CD4-positive, alpha-beta T cell (primary cell): ENCODE results near the gene SDK1. TPM values are rescaled to one million over a fixed set of nuclear protein-coding genes. Genes with fewer than 3 reads are reported as not detected.
A peak's percentile ranks its signal among the peaks of the same experiment; 100 is the strongest.

Experiments used
- ATAC-seq: fragments of 200-7000 bp; cut with Tn5 transposase; one replicate; pipeline ENCODE4 v1.10.0; 2022; ENCODE audit warnings: mild to moderate bottlenecking; ENCODE audit not compliant: poor library complexity
- CTCF ChIA-PET: fragments of 350-600 bp; sonication (Branson Sonifier 250); formaldehyde crosslinking; loops from one replicate; lab custom pipeline; 2021; ENCODE audit warnings: antibody characterized with exemption, inconsistent platforms; lab: Charles Lee
- POLR2A ChIA-PET: fragments of 350-600 bp; sonication (Branson Sonifier 250); formaldehyde crosslinking; loops from one replicate; lab custom pipeline; 2021; ENCODE audit warnings: antibody characterized with exemption, inconsistent platforms; lab: Charles Lee
- DNase-seq, 14 experiments: peaks; one replicate each; pipeline ENCODE4 v3.0.0-alpha.2; 2013 to 2020; ENCODE audit warnings: mixed read lengths in 2 of 14
- H3K27ac ChIP-seq, 2 donors: one replicate each; pipeline versions ENCODE4 v1.5.1 to v1.7.0; 2013; ENCODE audit warnings: low read length in 2 of 2, low read depth in 1 of 2, mild to moderate bottlenecking in 1 of 2
- H3K27me3 ChIP-seq, 2 experiments: 1 replicate in 1 of 2; 2 replicates in 1 of 2; pipeline versions ENCODE4 v1.6.1 to v1.7.0; 2013; ENCODE audit warnings: low read length in 2 of 2, control low read depth in 1 of 2, mild to moderate bottlenecking in 1 of 2, moderate library complexity in 1 of 2; ENCODE audit not compliant: insufficient read depth in 2 of 2, control insufficient read depth in 1 of 2
- H3K36me3 ChIP-seq: one replicate; pipeline ENCODE4 v1.6.1; 2013; ENCODE audit warnings: low read length, control low read depth; ENCODE audit not compliant: insufficient read depth
- H3K4me1 ChIP-seq: one replicate; pipeline ENCODE4 v1.6.1; 2013; ENCODE audit warnings: low read length, control low read depth; ENCODE audit not compliant: insufficient read depth
- H3K4me3 ChIP-seq: one replicate; pipeline ENCODE4 v1.5.1; 2013; ENCODE audit warnings: mild to moderate bottlenecking, low read length, moderate library complexity
- H3K9me3 ChIP-seq, 2 experiments: 1 replicate in 1 of 2; 2 replicates in 1 of 2; pipeline versions ENCODE4 v1.6.1 to v1.7.0; 2013; ENCODE audit warnings: low read length in 2 of 2, mild to moderate bottlenecking in 2 of 2, control low read depth in 1 of 2, moderate library complexity in 1 of 2; ENCODE audit not compliant: control insufficient read depth in 1 of 2, insufficient read depth in 1 of 2
- H3K27ac Mint-ChIP-seq: one replicate; pipeline ENCODE4 v1.8.0; 2020; ENCODE audit warnings: mixed read lengths
- H3K27me3 Mint-ChIP-seq: one replicate; pipeline ENCODE4 v1.8.0; 2021; ENCODE audit warnings: mixed read lengths
- H3K36me3 Mint-ChIP-seq: one replicate; pipeline ENCODE4 v1.8.0; 2021; ENCODE audit warnings: low read depth, mixed read lengths
- H3K4me1 Mint-ChIP-seq: one replicate; pipeline ENCODE4 v1.8.0; 2021; ENCODE audit warnings: low read depth, mixed read lengths
- H3K4me3 Mint-ChIP-seq: one replicate; pipeline ENCODE4 v1.8.0; 2020; ENCODE audit warnings: mild to moderate bottlenecking, mixed read lengths
- H3K9me3 Mint-ChIP-seq: one replicate; pipeline ENCODE4 v1.8.0; 2020; ENCODE audit warnings: mixed read lengths
- intact Hi-C, 2 experiments: fragments of 100-400 bp; cut with DNase I in 1 of 2; cut with micrococcal nuclease in 1 of 2; formaldehyde crosslinking; loops; one replicate each; pipeline versions ENCODE4 v1.15.1 to v1.9.0; 2023 to 2025; cut with DNase I, micrococcal nuclease
- total RNA-seq, 174 experiments: library from RNA in 2 of 174; stranded (reverse) in 2 of 174; gene quantifications; one replicate each; pipeline ENCODE4 v1.2.3 and lab custom pipeline; 2021 to 2026
- TF ChIP-seq, protein P1 (sequence below): fragments of 200-600 bp; IDR thresholded peaks from one replicate; pipeline ENCODE4 v1.8.0; 2022; ENCODE audit warnings: antibody characterized with exemption, mild to moderate bottlenecking

The SDK1 gene
- total RNA-seq, 2 experiments from 2014 or later, result 1.1 to 1.3 TPM

DNA sequence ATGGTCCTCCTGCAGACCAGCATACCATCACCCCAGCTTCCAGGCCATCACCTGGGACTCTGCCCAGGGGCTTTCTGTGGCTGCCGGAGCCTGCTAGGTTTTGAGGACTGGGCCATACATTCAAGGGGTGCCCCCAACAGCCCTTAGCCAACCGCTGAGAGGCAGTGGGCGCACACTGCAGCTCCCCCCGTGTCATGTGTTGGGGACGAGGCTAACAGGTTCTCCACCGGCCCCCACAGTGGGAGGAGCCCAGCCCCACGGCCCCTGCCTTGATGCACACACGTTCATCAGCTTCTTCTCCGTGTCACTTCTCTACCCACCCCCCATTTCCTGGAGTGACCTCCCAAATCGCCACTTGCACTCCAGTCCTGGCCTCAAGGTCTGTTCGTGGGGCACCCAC, 837.8 kb downstream of the SDK1 start:
- no peak for ATAC-seq
- TF ChIP-seq, protein P1, sequence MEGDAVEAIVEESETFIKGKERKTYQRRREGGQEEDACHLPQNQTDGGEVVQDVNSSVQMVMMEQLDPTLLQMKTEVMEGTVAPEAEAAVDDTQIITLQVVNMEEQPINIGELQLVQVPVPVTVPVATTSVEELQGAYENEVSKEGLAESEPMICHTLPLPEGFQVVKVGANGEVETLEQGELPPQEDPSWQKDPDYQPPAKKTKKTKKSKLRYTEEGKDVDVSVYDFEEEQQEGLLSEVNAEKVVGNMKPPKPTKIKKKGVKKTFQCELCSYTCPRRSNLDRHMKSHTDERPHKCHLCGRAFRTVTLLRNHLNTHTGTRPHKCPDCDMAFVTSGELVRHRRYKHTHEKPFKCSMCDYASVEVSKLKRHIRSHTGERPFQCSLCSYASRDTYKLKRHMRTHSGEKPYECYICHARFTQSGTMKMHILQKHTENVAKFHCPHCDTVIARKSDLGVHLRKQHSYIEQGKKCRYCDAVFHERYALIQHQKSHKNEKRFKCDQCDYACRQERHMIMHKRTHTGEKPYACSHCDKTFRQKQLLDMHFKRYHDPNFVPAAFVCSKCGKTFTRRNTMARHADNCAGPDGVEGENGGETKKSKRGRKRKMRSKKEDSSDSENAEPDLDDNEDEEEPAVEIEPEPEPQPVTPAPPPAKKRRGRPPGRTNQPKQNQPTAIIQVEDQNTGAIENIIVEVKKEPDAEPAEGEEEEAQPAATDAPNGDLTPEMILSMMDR, result no peak
- peak in 1 of 14 experiments; percentile 29 for DNase-seq
- intact Hi-C loops, result no loop called here
- H3K9me3 ChIP-seq, result peaks cover 0 to 12% of the 10 kb centered on the region in 2 experiments
- no peaks in the 10 kb centered on the region for H3K36me3 ChIP-seq
- H3K9me3 Mint-ChIP-seq, result no peaks in the 10 kb centered on the region
- no peaks in the 10 kb centered on the region for H3K27me3 ChIP-seq
- no peak overlapping the region for H3K4me3 Mint-ChIP-seq
- H3K27me3 Mint-ChIP-seq, result no peaks in the 10 kb centered on the region
- no peak overlapping the region for H3K27ac ChIP-seq
- ChIA-PET POLR2A (no interaction called here), CTCF (no interaction called here)
- no peaks in the 10 kb centered on the region for H3K4me1 ChIP-seq
- H3K36me3 Mint-ChIP-seq, result no peaks in the 10 kb centered on the region
- H3K4me1 Mint-ChIP-seq, result no peaks in the 10 kb centered on the region
- H3K4me3 ChIP-seq, result no peak overlapping the region
- no peak overlapping the region for H3K27ac Mint-ChIP-seq

DNA sequence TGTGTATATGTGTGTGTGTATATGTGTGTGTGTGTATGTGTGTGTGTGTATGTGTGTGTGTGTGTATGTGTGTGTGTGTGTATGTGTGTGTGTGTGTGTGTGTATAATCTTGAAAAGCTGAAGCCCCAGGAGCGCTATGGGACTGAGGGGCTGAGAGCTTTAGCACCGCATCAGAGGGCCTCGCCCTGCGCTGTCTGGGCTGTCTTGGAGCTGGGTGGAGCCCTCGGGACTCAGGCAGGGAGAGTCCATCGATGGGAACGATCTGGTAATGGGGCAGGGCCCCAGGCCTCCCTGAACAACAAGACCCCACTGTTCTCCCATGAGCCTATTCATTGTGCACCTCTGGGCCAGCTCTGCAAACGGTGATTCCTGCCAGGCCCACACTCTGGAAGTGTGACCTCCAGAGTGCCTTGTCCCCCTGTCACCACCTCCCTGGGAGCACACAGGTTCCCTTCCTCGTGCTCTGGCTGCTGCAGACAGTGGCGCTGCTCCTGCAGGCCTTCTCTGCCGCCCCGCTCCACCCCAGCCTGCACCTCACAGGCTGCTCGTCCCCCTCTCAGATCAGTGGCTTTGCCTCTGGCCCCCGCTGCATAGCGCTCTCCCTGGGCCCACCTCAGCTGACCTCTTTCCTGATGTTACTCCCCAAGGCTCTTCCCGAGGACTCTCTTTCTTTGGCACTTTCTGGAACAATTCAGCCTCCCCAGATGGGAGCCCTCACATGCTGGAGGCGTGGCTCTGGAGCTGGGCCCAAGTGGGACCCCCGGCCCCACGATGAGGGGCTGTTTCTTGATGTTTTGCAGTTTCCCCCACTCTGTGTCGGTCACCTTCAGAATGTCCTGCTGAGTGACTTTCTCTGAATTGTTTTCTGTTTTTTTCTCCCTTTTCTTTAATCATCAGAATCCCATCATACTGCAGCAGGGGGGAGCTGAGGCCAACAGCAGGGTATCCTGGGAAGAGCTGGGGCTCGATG, 838.9 kb downstream of the SDK1 start:
- DNase-seq (peak in 1 of 14 experiments; percentile 20), ATAC-seq (no peak)
- H3K9me3 Mint-ChIP-seq, result no peaks in the 10 kb centered on the region
- Histone ChIP-seq H3K4me1 (no peaks in the 10 kb centered on the region), H3K9me3 (peaks cover 0 to 12% of the 10 kb centered on the region in 2 experiments), H3K27me3 (no peaks in the 10 kb centered on the region), H3K27ac (no peak overlapping the region), H3K36me3 (no peaks in the 10 kb centered on the region), H3K4me3 (no peak overlapping the region)
- peaks cover 3% of the 10 kb centered on the region for H3K27me3 Mint-ChIP-seq
- ChIA-PET POLR2A (no interaction called here), CTCF (no interaction called here)
- H3K27ac Mint-ChIP-seq, result no peak overlapping the region
- peaks cover 8% of the 10 kb centered on the region for H3K4me1 Mint-ChIP-seq
- TF ChIP-seq, protein P1, result no peak
- intact Hi-C loops, result no loop called here
- no peaks in the 10 kb centered on the region for H3K36me3 Mint-ChIP-seq
- no peak overlapping the region for H3K4me3 Mint-ChIP-seq

DNA sequence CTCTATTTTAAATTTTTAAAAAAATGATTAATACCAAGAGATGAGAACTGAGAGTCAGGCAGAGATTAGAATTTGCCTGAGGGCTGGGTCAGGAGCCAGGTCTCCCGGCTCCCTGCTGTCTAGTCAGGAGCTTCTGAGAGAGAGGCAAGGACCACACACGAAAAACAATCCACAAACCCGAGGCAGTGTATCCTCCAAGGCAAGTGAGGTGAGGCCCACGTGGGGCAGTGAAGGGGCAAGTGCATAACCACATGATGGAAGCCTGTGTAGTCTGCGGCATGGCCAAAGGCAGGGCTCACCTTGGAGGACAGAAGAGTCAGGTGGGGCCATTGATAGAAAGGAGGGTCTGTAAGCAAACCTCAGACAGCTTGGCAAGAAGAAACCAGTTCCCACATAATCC, 839.9 kb downstream of the SDK1 start:
- no peaks in the 10 kb centered on the region for H3K27me3 ChIP-seq
- ChIA-PET POLR2A (no interaction called here), CTCF (no interaction called here)
- H3K36me3 Mint-ChIP-seq, result no peaks in the 10 kb centered on the region
- H3K4me3 ChIP-seq, result no peak overlapping the region
- no peak for DNase-seq
- intact Hi-C loops, result no loop called here
- H3K27me3 Mint-ChIP-seq, result peaks cover 3% of the 10 kb centered on the region
- TF ChIP-seq, protein P1, result no peak
- ATAC-seq, result no peak
- H3K4me1 Mint-ChIP-seq, result peaks cover 11% of the 10 kb centered on the region
- no peak overlapping the region for H3K4me3 Mint-ChIP-seq
- H3K9me3 Mint-ChIP-seq, result no peaks in the 10 kb centered on the region
- H3K36me3 ChIP-seq, result no peaks in the 10 kb centered on the region
- no peak overlapping the region for H3K27ac ChIP-seq
- no peak overlapping the region for H3K27ac Mint-ChIP-seq
- peaks cover 0 to 12% of the 10 kb centered on the region in 2 experiments for H3K9me3 ChIP-seq
- H3K4me1 ChIP-seq, result no peaks in the 10 kb centered on the region
